Measurements from ENCODE around the gene C1QTNF3.
A peak's percentile ranks its signal among the peaks of the same experiment; 100 is the strongest.
"Not testable (repeated sequence)": the region's sequence is repeated elsewhere in the genome, so short reads cannot be mapped to it uniquely, and the experiment has no call there.

C1QTNF3 gene

DNA sequence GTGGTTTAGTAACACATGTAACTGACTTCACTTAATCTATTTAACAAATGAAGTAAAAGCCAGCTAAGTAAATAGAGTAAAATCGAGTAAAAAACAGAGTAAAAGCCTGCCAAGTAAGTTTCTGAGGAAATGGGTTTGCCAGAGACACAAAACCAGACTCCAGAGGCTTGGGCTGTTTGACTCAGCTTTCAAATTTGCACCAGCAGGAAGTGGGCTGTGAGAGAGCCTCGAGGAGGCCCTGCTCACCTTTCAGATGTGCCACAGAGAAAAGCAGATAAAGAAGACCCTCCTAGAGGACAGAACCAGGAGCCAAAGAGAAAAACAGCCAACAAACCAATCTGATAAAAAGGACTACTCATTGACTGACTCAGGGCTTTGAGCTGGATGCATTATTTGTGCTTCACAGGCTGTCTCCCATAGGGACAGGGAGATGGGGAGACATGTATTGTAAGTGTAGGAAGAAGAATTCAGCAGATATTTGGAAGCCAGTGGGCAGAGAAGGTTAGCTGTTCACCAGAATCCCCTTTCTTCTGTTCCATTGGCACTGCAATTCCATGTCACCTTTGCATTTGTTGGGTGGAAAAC, 20.8 kb downstream of the C1QTNF3 start:
- peak; percentile 18 to 30 for DNase-seq (ENCODE audit: low read depth in 2 of 2)

DNA sequence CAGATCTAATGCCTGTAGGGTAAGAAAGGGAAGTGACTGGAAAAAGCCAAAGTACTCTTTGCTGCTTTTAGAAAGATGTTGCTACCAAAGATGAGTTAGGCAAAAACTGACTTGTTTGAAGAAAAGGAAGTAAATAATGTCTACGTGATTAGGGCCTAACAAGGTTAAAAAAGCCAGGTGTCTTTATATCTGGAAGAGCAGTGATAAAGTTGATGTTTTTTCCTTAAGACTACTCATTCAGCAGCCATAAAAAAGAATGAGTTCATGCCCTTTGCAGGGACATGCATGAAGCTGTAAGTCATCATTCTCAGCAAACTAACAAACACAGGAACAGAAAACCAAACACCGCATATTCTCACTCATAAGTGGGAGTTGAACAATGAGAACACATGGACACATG, 21.7 kb downstream of the C1QTNF3 start:
- no peak for DNase-seq (ENCODE audit: low read depth in 2 of 2)

DNA sequence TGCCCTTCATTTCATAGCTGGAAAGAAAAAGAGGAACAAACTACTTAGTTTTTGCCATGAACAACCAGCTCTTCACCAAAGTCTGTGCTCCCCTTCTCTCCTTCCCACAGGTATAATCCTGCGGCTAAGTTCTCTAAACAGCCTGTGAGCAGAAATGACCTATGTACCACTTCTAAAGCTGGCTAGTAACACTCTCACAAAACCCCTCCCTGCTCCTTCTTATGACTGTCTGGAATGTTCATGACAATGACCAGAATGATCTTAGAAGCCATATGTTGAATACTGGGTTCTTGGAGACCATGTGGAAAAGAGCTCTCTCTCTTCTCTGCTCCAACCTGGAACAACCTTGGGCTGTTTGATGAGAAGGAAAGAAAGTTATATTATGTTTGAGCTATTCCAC, 22.3 kb downstream of the C1QTNF3 start:
- no peak for DNase-seq (ENCODE audit: low read depth in 2 of 2)

DNA sequence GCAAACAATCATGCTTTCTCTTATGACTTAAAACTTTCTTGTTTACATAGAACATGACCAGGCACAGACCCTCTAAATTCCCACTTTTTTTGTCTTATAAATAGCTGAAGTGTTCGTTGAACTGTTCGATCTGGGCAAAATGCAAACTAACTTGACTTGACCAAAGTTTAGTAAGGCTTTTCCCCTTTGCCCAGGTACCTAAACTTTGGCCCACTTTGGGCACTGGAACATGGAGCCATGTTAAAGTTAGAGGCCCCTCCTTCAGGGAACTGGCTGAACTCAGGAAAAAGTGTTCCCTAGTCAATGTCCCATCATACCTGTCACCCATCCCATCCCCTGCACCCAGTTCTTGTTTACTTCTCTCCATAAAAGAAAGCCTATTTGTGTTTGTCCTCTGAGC, 25.8 kb downstream of the C1QTNF3 start:
- no peak for DNase-seq (ENCODE audit: low read depth in 2 of 2)

DNA sequence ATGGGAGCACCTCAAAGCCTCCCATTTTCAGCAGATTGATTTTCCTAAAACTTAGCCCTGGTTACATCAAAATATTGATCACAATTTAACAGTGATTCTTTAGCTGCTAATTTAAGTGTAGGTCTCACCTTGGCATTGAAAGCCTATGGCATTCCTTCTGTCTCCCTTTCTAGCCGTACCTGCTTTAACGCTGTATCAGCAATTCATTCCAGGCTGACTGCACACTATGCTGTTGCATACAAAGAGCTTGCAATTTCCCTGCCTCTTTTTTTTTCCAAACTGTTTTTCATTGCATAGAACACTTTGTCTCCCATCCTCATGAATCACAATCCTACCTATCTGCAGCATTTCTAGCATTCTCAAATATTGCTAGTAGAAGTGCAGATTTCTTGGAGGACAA, 26.3 kb downstream of the C1QTNF3 start:
- no peak for DNase-seq (ENCODE audit: low read depth in 2 of 2)

DNA sequence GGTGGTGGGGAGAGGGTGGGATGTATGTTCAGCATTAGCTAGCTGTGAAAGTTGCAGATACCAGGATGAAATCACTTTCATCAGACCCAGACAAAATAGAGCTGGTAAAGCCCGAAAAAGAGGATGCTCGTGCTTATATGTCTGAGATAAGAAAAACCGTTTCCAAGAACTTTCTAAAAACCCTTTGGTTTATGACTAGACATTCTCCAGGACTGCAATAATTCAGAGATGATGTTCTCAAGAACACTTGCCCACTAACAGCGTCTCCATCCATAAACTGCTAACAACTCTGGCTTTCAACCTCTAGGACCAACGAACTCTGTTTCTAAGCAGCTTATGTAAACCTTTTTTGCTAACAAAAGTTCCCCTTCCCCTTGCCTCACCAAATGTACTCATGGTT, 26.8 kb downstream of the C1QTNF3 start:
- no peak for DNase-seq (ENCODE audit: low read depth in 2 of 2)

DNA sequence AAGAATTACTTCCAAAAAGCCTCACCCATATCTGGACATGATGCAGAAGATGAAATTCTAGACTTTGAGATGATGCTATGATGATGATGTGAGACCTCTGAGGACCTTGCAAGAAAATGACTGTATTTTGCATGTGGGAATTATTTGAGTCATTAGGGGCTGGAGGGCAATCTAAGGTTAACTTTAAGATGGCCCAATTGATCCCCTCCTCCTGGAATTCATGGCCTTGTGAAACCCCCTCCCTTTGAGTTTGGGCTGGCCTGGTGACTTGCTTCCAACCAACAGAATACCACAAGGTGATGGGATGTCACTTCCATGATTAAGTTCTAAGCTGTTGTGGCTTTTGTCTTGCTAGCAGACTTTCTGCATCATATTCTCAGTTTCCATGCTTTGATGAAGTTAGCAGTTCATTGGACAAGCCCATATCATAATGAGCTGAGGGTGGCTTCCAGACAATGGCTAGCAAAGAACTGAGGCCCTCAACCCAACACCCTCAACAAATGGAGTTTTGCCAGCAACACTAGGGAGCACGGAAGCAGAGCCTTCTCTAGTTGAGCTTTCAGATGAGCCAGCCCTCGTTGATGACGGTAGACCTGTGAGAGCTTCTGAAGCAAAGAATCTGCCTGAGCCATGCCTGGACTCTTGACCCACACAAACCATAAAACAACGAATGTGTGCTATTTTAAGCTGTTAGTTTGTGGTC, 27.7 kb downstream of the C1QTNF3 start:
- DNase-seq (ENCODE audit: low read depth in 2 of 2): no peak

DNA sequence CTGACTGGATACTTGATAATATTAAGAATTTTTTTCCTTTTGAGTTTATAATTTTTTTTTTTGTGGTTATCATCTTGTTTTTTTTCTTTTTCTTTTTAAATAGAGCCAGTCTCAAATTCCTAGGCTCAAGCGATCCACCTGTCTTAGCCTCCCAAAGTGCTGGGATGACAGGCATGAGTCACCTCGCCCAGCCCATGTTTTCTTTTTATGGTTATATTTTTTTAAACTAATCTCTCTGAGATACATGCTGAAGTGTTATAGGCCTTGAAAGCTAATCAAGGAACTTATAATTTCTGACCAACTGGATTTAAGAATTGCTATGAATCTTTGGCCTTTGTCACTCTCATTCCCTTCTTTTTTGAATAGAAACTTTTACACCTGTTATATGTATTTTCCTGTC, 28.4 kb downstream of the C1QTNF3 start:
- no peak for DNase-seq (ENCODE audit: low read depth in 2 of 2)

DNA sequence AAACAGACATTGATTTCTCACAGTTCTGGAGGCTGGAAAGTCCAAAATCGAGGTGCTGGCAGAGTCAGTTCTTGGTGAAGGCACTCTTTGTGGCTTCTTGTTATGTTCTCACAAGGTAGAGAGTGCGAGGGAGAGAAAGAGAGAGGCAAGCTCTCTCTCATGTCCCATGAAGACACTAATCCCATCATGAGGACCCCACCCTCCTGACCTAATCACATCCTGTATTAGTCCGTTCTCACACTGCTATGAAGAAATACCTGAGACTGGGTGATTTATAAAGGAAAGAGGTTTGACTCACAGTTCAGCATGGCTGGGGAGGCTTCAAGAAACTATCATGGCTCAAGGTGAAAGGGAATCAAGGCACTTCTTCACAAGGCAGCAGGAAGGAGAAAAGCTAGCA, 29.5 kb downstream of the C1QTNF3 start:
- DNase-seq (ENCODE audit: low read depth in 2 of 2): no peak

DNA sequence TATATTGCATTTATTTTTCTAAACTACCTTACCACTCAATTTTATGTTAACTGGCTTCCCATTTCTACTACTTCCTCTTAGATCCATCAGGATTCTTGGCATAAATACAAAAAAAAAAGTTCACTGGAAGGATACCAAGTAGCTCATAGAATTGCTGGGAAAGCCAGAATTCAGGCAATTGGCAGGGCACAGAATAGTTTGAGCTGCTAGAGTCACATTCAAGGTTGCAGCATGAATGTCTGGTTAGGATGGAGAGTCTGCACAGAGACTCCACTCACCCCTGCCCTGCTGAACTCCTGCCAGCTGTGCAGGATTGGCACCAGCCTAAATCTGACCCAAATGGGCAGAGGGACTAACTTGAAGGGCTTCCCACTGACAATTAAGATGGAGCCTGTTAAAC, 30.2 kb downstream of the C1QTNF3 start:
- DNase-seq (ENCODE audit: low read depth in 2 of 2): no peak

DNA sequence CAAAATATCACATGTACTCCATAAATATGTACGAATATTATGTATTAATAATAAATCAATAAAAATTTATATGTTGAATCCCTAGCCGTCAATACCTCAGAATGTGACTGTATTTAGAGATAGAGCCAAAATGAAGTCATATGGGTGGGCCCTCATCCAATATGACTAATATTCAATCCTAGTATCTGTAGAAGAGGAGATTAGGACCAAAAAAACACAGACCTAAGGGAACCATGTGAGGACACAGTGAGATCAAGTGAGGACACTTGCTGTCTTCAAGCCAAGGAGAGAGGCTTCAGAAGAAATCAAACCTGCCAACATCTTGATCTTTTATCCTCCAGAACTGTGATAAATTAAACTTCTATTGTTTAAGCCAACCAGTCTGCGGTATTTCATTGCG, 31.5 kb downstream of the C1QTNF3 start:
- no peak for DNase-seq (ENCODE audit: low read depth in 2 of 2)

DNA sequence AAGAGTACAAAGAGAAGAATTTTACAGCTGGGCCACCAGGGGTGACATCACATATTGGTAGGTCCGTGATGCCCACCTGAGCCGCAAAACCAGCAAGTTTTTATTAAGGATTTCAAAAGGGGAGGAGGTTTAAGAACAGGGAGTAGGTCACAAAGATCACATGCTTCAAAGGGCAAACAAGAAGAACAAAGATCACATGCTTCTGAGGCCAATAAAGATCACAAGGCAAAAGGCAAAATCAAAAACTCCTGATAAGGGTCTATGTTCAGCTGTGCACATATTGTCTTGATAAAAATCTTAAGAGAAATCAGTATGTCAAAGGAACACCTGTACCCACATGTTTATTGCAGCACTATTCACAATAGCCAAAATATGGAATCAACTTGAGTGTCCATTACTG, 32.9 kb downstream of the C1QTNF3 start:
- DNase-seq (ENCODE audit: low read depth in 2 of 2): not testable (repeated sequence)

DNA sequence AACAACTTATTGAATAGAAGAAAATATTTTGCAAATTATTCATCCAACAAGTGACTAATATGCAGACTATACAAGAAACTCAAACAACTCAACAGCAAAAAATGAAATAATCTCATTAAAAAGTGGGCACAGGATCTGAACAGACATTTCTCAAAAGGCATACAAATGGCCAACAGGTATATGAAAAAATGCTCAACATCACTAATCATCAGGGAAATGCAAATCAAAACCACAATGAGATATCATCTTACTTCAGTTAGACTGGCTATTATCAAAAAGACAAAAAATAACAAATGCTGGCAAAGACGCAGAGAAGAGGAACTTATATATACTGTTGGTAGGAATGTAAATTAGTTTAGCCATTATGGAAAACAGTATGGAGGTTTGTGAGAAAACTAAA, 33.4 kb downstream of the C1QTNF3 start:
- no peak for DNase-seq (ENCODE audit: low read depth in 2 of 2)

DNA sequence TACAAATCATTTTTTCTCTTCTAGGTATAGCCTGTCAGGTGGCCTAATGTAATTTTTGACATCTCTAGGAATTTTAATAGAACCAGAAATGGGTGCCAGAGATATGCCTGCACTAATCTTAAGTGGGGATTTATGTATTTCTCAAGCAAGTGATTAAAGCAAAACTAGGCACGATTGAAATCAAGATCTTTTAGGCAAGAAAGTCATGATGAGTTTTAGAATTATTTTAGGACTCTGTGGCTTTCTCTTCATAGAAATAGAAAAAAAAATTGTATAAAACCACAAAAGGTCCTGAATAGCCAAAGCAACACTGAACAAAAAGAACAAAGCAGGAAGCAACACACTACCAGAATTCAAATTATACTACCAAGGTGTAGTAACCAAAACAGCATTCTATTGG, 34.2 kb downstream of the C1QTNF3 start:
- DNase-seq (ENCODE audit: low read depth in 2 of 2): no peak

DNA sequence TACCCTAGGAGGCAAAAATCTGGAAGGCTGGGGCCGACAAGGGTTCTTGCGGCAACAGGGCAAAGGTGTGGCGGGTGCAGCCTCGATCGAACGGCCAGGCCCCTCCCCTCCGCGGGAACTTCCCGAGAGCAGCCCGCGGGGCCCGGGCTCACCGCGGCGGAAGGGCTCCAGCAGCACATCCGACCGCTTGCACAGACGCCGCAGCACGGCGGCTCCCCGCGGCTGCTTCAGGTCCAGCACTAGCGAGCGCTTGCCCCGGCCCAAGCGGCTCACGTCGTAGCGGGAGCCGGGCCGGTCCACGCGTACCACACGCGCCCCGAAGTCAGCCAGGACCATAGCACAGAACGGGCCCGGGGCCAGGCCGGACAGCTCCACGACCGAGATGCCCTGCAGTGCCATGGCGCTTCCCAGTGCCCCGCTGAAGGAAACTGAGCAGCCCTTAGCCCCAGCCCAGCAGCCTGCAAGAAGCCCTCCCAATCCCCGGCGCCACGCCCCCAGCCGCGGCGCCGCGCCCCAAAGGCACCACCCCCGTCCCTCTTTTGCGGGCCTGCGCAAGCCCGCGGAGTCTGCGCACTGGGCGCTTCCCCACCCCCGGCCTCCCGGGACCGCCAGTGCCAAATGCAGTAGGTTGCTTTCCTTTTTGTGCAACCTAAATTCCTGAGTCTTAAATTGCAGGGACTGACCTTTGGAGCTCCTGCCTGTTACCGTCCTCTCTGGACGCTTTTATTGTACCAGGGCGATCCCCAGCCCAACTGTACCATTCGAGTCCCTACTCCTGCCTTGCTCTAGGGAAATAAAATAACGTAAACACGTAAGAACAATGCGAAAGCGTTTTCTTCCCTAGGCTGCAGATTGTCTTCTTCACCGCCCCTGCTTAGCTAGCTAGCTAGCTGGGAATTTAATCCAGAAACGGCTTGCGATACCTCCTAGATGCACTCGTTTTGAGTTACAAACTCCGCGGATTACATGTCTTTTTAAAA, 35.1 kb downstream of the C1QTNF3 start, which contains the start of gene AMACR:
TSS of gene AMACR (minus strand) at position 430 of the 980 bp plus-strand sequence. CDS start at position 399, 31 bp downstream.
- peak; percentile 83 to 85 for DNase-seq (ENCODE audit: low read depth in 2 of 2)

DNA sequence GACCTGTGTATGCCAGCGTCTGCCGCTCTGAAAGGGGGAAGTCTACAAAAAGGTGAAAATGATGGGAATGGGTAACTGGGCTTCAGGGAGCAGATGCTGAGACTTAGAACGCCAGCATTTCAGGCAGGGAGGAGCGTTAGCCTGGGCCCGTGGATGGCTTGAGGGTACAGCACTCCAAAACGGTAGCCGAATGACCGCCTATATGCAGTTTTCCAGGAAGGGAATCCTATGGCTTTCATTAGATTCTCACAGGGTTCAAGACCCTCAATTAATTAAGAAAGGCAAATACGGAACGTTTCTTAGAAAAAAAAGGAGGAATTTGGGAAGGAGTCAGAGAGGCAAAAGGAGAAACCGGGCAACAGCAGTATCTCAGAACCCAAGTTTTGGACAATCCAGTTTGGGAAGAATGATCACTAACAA, 35.8 kb downstream of the C1QTNF3 start:
- no peak for DNase-seq (ENCODE audit: low read depth in 2 of 2)

DNA sequence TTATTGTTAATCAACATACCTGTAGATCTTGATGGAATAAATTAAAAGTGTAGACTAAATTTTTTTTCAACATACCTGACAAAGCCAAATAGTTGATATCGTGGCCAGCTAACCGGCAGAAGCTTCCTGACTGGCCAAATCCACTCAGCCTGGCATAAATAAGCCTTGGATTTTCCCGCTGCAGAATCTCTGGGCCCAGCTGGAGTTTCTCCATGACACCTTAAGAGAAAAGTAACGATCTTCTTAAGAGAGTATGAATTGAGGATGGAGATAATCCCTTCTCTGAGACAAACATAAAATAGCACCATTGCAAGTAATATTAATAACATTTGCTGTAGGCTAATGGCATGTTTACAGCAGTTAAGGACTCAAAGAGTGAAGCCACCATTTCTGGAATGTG, 37.3 kb downstream of the C1QTNF3 start:
- DNase-seq (ENCODE audit: low read depth in 2 of 2): no peak

DNA sequence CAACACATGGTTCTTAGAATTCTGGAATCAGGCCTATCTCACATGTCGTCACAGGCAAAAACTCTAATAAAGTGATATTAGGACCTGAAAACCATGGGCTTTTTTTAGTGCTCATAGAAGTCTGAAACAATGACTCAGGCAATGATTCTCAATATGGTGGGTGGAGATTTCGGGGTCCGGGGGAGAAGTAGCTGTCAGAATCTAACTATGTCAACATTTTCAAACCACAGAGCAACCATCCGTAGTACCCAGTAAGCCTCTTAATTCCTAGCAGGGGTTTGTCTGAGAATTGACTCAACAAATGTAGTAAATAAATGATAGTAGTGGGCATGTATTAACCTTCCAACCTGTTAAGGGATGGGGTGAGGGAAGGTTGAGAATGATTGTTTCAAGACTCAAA, 37.8 kb downstream of the C1QTNF3 start:
- DNase-seq (ENCODE audit: low read depth in 2 of 2): no peak

DNA sequence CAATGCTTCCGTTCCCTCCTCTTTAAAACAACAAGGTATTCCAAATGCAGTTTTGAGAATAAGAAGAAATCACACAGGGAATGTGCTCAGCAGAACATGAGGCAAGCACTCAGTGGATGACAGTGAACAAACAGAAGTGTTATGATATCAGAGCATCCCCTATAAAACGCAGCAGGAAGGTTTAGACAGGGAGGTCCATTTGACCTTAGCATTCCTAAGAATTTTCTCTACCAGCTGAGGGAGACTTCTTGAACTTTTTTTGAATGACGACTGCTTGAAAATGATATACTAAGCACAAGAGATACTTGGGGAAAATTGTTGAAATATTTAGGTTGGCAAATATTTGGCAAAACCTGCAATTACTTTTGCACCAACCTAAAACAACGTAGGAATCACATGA, 39.1 kb downstream of the C1QTNF3 start:
- no peak for DNase-seq (ENCODE audit: low read depth in 2 of 2)

DNA sequence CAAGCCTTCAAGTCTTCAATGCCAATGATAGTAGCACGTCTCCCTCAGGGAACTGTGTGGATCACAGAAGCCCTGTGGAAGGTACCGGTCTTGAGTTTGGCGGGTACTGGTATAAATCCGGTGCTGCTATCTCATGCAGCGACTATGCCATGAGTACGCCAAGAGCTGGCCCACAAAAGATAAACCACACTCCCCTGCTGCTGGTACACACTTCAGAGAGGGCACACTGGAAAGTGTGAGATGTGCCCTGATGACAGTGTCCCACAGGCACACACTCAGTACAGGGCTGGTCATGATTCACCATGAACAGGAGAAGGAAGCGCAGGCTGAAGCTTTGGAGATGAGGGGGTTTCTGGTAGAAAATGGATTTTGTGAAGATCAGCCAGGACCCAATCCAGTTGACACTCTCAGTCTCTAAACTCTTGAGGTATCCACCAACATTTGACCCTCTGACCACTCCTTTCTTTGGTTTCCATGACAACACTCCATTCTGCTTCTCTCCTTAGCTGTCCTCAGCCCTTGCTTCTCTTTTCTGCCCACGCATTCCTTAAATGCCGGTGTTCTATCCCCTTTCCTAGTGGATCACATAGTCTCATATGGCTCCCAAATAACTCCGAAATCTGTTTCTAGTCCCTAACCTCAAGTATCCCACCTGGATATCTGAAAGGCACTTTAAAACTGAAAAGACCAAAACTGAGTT, 40.2 kb downstream of the C1QTNF3 start:
- no peak for DNase-seq (ENCODE audit: low read depth in 2 of 2)

DNA sequence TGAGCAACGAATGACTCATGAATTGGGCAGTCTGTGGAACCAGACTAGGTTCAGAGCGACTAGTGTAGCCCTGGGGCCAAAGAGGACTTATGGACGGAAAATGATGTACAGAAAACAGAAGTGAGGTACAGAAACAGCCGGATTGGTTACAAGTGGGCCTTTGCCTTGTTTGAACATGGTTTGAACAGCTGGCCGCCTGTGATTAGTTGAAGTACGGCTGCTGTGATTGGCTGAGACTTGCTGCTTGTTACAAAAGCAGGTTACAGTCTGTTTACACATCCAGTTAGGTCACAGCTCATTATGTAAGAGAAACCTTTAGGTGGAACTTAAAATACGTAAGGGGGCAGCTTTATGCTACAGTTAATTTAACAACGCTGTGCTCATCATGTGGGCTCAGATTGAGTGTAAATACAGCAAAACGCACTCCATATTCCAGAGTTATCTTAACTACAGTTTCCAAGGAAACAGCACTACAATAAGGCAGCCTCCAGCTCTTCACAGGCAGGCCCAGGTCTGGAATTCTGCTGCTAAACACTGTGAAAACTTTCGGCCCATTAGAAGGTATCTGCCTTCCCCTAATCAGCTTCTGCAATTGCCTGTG, 41.7 kb downstream of the C1QTNF3 start:
- no peak for DNase-seq (ENCODE audit: low read depth in 2 of 2)

DNA sequence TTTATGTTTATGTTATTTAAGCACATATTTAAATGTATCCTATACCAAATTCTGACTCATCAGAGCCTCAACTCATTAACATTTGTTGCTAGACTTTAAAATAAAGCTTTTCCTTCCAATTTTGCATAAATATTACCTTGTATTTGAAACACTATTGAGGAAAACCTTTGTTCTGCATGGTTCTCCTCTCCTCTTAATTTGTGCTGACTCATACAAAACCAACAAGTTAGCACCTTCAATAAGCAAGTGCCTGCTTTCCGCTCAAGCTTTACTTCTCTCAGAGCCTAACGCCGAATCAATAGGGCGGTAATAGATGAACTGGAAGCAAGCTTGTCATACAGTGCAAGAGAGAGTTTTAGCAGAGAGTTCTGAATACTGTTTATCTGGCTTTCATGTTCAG, 43.0 kb downstream of the C1QTNF3 start:
- DNase-seq (ENCODE audit: low read depth in 2 of 2): no peak

Measured in stimulated activated CD8-positive, alpha-beta memory T cell treated with anti-CD3 and anti-CD28 coated beads, Interleukin-2, amount 100 ng/mL, for 48 hours (primary cell).